ENCODE data around the gene ARHGAP26. TPM values are rescaled to one million over a fixed set of nuclear protein-coding genes. Genes with fewer than 3 reads are reported as not detected.

The ARHGAP26 gene
- total and polyA plus RNA-seq, 12 donors = 7.5 to 45.8 (median 37.2) TPM

DNA sequence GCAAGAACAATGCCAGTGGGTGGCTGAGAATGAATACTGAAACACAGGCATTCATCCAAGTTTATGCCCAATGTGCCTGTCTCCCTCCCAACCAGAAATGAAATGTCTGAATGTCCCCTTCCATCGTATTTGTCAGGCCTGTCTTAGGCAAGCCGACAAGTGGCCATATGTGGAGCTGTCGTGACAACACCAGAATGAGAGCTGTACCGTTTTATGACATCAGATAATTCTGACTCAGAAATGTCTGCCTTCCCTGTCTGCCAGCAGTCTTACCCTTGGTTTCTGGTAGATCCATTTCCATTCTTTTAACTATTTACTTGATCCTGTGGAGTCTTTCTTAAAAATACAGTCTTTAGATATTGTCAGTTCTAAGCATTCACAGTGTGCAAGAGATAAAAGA, 421.5 kb downstream of the ARHGAP26 start:
- ATAC-seq = no peak
- intact Hi-C loops (cut with DNase I) = no loop called here
- WGBS, 2 donors = 90 to 92% methylated on average over 4 of the region's 4 CpGs

DNA sequence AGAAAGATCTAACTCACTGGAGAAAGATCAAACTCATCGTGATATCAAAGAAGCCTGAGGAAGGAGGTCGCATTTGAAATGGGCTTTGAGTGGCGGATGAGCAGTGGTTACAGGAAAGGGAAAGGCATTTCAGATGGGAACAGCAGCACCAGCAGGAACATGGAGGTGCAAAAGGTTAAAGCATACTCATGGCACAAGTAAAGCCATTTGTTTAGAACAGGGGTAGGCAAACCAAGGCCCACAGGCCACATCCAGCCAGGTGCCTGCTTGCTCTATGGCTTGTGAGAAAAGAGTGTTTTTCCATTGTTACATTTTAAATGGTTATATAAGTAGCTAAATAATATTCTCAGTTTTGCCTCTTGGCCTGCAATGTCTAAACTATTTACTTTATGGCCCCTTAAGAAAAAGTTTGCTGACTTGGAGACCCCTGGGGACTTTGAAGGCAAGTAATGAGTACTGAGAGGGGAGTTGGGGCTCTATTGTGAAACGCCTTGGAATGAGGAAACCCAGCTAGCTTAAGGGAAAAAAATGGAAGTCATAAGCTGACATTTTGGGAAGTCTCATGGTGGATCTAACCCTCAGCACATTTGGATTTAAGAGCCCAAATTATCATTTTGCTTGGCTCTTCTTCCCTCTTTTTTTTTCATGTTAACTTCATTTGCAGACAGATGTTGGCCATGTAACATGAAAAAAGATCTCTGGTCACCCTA, 422.2 kb downstream of the ARHGAP26 start:
- H3K9me3 ChIP-seq = peaks cover 0 to 23% (median 8%) of the 10 kb centered on the region in 11 donors
- no peak for ATAC-seq
- H3K4me3 ChIP-seq = no peak overlapping the region
- H3K27me3 ChIP-seq = no peaks in the 10 kb centered on the region
- TF ChIP-seq, protein P1, sequence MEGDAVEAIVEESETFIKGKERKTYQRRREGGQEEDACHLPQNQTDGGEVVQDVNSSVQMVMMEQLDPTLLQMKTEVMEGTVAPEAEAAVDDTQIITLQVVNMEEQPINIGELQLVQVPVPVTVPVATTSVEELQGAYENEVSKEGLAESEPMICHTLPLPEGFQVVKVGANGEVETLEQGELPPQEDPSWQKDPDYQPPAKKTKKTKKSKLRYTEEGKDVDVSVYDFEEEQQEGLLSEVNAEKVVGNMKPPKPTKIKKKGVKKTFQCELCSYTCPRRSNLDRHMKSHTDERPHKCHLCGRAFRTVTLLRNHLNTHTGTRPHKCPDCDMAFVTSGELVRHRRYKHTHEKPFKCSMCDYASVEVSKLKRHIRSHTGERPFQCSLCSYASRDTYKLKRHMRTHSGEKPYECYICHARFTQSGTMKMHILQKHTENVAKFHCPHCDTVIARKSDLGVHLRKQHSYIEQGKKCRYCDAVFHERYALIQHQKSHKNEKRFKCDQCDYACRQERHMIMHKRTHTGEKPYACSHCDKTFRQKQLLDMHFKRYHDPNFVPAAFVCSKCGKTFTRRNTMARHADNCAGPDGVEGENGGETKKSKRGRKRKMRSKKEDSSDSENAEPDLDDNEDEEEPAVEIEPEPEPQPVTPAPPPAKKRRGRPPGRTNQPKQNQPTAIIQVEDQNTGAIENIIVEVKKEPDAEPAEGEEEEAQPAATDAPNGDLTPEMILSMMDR (IDR thresholded peaks at IDR 0.05) = no peak
- intact Hi-C loops (cut with DNase I) = no loop called here
- no peak for DNase-seq
- 88% methylated on average over 4 of the region's 4 CpGs for WGBS, 2 donors
- H3K36me3 ChIP-seq = no peaks in the 10 kb centered on the region
- peaks cover 0 to 39% (median 19%) of the 10 kb centered on the region in 9 donors for H3K4me1 ChIP-seq
- H3K27ac ChIP-seq = peak overlapping the region in 1 of 10 donors; percentile 12

More for the DNA sequence above, 421.5 kb downstream of the ARHGAP26 start:
- TF ChIP-seq, protein P1 (IDR thresholded peaks at IDR 0.05) = no peak
- Histone ChIP-seq H3K36me3 (no peaks in the 10 kb centered on the region), H3K9me3 (peaks cover 0 to 17% (median 7%) of the 10 kb centered on the region in 11 donors), H3K27ac (no peak overlapping the region), H3K4me1 (peaks cover 0 to 42% (median 19%) of the 10 kb centered on the region in 9 donors), H3K4me3 (no peak overlapping the region), H3K27me3 (no peaks in the 10 kb centered on the region)
- DNase-seq = no peak

DNA sequence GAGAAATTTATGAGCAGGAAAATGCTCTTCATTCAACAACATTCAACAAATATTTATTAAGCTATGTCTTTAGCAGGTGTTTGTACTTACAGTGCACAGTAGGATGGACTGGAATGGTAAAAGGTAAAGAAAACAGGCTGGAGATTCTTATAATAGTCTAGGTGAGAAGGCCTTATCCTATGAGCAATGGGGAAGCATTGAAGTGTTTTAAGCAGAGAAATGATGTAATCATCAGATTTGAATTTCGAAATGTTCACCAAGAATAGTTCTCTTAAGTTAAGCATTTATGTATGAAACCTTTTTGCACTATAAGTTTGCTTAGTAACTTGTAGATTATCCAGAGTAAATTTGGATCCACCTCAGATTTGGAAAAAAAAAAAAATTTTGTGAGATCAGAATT, 424.0 kb downstream of the ARHGAP26 start:
- TF ChIP-seq, protein P1 (IDR thresholded peaks at IDR 0.05) = no peak
- H3K4me1 ChIP-seq = peaks cover 0 to 39% (median 25%) of the 10 kb centered on the region in 9 donors
- DNase-seq = no peak
- ATAC-seq = no peak
- 90 to 100% methylated on average over 1 of the region's 1 CpG for WGBS, 2 donors
- intact Hi-C loops (cut with DNase I) = no loop called here
- H3K36me3 ChIP-seq = no peaks in the 10 kb centered on the region
- peaks cover 0 to 32% (median 10%) of the 10 kb centered on the region in 11 donors for H3K9me3 ChIP-seq
- no peaks in the 10 kb centered on the region for H3K27me3 ChIP-seq
- no peak overlapping the region for H3K27ac ChIP-seq
- no peak overlapping the region for H3K4me3 ChIP-seq

DNA sequence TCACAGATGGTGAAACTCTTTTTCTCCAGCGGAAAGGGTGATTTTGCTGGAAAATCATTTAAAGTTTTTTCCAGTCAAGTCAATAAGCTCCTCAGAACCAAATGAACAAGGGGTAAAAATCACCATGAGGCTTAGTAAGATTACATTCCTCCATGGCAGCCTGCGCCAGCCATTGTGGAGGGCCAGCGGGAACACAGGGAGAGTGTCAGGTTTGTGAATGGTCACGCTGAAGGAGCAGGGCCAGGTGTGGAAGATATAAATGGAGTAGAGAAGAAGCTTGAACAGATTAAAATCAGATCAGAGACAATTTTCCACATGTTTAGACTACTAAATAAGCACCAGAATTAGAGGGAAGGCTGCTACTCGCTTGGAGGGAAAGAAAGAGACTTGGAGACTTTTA, 424.5 kb downstream of the ARHGAP26 start:
- Histone ChIP-seq H3K9me3 (peaks cover 0 to 30% (median 10%) of the 10 kb centered on the region in 11 donors), H3K4me3 (no peak overlapping the region), H3K27ac (peak overlapping the region in 2 of 10 donors; percentile 19 to 31), H3K36me3 (no peaks in the 10 kb centered on the region), H3K4me1 (peaks cover 0 to 42% (median 30%) of the 10 kb centered on the region in 9 donors), H3K27me3 (no peaks in the 10 kb centered on the region)
- DNase-seq (no peak), ATAC-seq (no peak)
- intact Hi-C loops (cut with DNase I) = no loop called here
- WGBS, 2 donors = 94 to 95% methylated on average over 5 of the region's 5 CpGs
- TF ChIP-seq, protein P1 (IDR thresholded peaks at IDR 0.05) = no peak

All from heart right ventricle (tissue), 16 donors.